OCI-LY7 (cell line): Measurements from ENCODE around the gene GALNT9.

ENCODE experiments used
- EZH2phosphoT487 ChIP-seq: fragments of 200-600 bp; sonication (generic); IDR thresholded peaks from 2 replicates; pipeline ENCODE4 v1.6.1; 2018; ENCODE audit warnings: low read depth, borderline replicate concordance, mild to moderate bottlenecking, mixed run types, antibody characterized with exemption, low read length, moderate library complexity, mixed read lengths
- TF ChIP-seq, protein P1 (sequence below): fragments of 200-600 bp; sonication (generic); conservative IDR thresholded peaks from 2 replicates; pipeline ENCODE4 v1.5.1; 2014; ENCODE audit warnings: mild to moderate bottlenecking, antibody characterized with exemption, low read length, moderate library complexity, mixed read lengths

DNA sequence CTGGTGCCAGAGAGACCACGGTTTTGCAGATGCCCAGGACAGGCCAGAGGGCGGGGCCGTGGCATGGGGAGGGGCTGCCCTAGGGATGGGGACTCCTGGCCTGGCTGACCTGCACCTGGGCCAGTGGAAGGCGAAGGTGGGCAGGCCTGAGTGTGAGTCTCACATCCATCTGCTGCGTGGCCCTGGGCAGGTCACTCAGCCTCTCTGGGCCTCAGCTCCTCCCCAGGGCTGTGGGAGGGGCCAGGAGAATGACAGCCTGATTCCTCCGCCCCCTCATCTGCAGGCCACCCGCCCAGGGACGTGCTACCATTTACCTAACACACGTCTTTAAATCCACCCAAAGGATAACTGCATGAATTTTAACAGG is 90.9 kb downstream of the GALNT9 start:
- TF ChIP-seq, protein P1, sequence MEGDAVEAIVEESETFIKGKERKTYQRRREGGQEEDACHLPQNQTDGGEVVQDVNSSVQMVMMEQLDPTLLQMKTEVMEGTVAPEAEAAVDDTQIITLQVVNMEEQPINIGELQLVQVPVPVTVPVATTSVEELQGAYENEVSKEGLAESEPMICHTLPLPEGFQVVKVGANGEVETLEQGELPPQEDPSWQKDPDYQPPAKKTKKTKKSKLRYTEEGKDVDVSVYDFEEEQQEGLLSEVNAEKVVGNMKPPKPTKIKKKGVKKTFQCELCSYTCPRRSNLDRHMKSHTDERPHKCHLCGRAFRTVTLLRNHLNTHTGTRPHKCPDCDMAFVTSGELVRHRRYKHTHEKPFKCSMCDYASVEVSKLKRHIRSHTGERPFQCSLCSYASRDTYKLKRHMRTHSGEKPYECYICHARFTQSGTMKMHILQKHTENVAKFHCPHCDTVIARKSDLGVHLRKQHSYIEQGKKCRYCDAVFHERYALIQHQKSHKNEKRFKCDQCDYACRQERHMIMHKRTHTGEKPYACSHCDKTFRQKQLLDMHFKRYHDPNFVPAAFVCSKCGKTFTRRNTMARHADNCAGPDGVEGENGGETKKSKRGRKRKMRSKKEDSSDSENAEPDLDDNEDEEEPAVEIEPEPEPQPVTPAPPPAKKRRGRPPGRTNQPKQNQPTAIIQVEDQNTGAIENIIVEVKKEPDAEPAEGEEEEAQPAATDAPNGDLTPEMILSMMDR = no peak
- no peak for TF ChIP-seq EZH2phosphoT487
